Measurements from ENCODE around the gene CLEC2B.
"Not testable (repeated sequence)": the region's sequence is repeated elsewhere in the genome, so short reads cannot be mapped to it uniquely, and the experiment has no call there.

Gene CLEC2B

DNA sequence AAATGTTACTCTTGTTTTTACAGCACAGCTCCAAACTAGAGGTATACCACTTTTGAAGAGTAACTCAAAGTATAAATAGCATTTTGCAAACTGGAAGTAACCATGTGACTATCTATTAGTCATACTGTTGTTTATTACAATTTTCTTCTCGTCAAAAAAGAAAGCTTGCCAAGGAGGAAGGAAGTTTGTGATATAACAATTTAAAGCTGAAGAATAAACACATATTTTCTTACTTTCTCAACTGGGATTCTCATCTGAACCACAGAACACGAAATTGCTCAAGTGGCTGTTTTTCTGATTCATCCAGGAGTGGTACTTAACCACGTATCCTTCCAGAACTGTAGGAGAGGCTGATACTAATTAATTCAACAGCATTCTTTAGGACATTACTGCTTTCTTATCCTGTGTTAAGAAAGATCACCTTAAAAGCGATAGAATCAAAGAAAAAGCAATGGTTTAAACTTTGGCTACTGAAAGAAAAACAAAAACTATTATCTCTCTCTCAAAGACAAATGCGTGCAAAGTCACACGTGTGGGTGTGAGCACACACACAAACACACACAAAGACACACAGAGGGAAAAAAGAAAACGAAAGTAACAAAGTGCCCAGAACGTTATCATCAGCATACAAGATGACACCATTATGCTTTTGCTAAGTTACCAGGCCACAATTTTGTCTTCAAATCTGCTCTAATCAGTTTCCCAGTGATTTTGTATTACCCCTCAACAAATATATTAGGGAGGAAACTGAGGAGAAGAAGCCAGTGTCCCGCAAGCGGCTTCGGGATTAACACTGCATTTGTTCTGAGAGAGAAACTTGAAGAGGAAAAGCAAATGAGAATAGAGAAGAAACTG lies at the start of gene CLEC2B:
TSS of gene CLEC2B (minus strand) at position 48 of the 855 bp plus-strand sequence.
- peak; percentile 74 for FAIRE-seq

DNA sequence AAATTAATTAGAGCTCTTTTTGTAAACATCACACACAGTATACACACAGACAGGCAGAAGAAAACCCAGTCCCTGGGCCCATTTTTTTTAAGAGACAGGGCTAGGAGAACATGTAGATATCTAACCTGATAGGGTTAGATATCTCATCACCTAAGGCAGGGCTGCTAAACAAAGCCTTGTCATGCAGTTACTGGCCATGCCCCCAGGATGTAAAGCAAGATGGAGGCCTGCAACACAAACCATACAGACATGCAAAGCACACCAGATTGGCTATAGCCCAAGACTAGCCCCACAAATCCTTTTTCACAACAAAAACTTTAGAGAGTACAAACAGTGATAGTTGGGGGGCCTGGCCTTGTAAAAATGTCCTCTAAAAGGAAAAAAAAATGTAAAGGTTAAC lies 42.6 kb upstream of the CLEC2B start:
- no peak for FAIRE-seq

DNA sequence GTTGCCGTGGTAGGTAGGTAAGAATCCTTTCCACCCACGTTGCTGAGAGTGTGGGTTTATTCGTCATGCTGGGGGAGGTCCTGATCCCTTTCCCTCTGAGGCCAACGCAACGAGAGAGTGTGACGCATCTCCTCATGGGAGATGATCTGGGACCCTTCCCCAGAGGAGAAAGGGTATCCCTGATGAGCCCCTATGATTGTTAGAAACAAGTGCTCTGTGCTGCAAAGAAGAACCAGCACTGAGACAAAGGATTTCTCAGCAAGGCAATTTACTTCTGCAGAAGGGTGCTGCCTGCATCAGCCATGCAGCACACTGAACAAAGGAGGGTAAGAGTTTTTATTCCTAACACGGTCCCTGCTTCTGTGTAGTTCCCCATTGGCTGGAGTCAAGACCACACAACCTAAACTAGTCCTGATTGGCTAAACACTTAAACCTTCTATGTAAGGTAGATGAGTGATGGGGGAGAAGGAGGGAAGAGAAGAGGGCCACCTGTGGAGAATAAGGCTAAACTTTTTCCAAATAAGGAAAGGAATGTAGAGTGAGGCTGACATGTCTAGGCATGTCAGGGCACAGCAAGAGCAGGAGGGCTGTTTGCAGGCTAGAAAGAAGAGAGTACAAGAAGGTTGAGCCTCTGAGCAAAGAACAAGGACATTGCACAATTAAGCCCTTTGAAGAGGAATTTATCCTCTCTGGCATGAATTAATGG lies 41.7 kb upstream of the CLEC2B start:
- no peak for FAIRE-seq

DNA sequence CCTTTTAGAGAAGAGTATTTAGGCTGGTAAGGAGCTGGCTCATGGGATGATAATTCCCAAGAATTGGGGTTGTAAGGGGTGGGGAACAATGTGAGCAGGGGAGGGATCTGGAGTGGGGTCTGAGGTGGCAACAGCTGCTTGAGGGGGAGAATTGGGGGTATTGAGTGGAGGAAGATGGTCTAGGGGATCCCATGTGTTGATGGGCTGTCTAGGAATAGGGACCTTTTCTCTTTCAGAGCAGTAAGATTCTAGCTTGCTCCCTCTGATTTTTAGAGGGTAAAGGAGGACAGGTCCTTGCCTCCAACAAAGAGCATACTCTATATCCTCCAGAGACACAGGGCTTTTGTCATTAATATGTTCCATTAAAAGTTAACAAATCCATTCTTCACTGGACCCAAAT lies 40.6 kb upstream of the CLEC2B start:
- FAIRE-seq: no peak

DNA sequence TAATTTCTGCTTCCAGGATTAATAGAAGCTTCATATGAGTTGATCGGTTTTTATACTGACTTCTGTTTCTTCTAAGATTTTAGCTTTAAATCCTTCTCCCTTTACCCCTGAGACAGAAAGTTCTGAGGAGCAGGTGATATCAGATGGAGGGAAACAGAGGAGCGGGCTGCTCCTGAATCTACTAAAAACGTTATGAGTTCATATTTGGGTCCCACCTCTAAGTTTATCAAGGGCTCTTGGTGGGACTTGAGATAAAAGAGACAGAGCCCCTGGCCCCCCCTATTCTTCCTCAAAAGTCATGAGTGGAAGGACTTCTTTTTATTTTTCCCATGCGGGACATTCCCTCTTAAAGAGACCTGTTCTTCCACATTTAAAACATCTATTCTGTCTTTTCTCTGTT lies 39.2 kb upstream of the CLEC2B start:
- no peak for FAIRE-seq

DNA sequence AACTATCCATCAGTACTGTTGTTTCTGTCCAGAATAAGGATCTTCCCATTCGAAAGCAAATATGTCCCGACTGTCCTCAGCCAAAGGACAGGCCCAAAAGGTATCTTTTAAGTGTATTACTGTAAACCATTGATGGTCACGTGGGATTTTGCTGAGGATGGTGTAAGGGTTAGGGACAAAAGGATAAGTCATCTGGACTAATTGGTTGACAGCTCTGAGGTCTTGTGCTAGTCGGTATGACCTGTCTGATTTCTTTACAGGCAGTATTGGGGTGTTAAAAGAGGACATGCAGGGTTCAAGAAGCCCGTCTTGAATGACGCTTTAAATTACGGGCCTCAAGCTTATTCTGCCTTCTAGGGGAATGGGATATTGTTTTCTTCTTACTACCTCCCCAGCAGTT lies 38.6 kb upstream of the CLEC2B start:
- FAIRE-seq: no peak

DNA sequence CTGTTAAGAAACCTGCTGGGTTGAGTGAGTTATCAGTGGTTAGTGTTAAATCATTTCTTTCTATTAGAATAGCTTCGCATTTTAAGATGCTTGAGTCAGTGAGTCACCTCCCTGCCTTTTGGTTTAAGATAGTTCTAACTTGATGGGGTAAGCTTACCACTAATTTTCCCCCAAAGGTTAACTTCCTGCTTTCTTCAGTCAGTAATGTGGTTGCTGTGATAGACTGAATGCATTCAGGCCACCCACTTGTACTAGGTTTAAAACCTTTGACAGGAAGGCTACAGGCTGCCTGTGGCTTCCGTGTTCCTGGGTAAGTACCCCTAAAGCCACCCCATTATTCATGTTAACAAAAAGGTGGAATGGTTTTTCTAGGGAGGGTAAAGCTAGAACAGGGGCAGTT lies 37.7 kb upstream of the CLEC2B start:
- FAIRE-seq: no peak

DNA sequence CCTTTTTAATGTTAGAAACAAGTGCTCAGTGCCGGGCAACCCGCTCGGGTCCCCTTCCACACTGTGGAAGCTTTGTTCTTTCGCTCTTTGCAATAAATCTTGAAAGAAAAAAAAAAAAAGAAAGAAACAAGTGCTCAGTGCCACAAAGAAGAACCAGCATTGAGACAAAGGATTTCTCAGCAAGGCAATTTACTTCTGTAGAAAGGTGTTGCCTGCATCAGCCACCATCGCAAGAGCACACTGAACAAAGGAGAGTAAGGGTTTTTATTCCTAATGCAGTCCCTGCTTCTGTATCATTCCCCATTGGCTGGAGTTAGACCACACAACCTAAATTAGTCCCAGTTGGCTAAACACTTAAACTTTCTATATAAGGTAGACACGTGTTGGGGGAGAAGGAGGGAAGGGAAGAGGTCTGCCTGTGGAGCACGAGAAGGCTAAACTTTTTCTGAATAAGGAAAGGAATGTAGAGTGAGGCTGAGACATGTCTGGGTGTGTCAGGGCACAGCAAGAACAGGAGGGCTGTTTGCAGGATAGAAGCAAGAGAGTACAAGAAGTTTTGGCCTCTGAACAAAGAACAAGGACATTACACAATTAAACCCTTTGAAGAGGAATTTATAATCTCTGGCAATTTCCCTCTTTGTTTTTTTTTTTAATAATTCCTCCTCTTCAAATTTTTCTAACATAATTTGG lies 33.5 kb upstream of the CLEC2B start:
- no peak for FAIRE-seq

DNA sequence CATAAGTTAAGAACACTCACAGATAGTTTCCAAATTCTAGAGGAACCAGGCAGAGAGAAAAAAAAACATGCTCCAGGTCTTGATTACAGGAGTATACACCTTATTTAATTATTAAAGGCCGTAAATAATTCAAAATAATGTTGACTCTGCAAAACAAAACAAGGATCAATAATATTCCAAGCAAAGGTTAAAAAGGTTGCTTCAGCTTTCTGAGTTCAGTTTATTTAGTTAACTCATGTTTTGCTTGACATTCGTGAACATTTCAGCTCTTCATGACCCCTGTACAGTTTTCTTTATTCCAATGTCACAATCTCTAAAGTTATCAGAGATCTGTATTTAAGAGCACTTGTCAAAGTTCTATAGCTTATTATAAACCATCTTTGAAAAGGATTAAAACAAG lies 31.8 kb upstream of the CLEC2B start:
- no peak for FAIRE-seq

DNA sequence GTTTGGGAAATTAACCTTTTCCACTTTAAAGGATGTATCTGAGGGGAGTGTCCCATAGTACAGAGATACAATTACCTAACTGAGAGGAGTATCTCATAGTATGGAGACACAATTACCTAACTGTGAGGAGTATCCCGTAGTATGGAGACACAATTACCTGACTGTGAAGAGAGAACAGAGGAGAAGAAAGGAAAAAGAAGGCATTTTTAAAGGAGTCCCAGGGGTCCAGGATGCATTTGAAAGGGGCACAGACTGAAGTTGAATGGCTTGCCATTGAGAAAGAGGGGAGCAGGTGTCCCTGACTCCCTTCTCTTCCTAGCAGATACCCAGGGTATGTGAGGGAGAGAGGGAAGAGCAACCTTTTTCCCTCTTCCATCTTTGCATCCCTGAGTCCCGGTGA lies 30.1 kb upstream of the CLEC2B start:
- no peak for FAIRE-seq

DNA sequence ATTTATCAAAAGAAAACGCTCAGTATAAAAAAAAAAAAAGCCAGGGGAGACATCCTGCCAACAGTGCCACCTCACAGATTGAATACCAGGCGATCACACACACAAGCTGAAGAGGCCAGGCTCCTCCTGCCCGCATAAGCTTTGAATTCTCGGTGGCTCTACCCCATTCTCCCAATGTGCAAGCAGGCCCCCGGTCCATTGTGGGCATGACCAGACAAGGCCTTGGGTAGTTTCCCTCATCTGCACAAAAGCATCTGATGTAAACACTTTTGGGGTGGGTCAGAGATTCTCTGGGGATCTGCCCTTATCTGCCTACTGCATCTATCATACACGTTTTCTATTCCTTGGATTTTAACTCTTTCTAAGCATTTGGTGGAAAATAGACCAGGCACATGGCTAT lies 28.4 kb upstream of the CLEC2B start:
- FAIRE-seq: no peak

DNA sequence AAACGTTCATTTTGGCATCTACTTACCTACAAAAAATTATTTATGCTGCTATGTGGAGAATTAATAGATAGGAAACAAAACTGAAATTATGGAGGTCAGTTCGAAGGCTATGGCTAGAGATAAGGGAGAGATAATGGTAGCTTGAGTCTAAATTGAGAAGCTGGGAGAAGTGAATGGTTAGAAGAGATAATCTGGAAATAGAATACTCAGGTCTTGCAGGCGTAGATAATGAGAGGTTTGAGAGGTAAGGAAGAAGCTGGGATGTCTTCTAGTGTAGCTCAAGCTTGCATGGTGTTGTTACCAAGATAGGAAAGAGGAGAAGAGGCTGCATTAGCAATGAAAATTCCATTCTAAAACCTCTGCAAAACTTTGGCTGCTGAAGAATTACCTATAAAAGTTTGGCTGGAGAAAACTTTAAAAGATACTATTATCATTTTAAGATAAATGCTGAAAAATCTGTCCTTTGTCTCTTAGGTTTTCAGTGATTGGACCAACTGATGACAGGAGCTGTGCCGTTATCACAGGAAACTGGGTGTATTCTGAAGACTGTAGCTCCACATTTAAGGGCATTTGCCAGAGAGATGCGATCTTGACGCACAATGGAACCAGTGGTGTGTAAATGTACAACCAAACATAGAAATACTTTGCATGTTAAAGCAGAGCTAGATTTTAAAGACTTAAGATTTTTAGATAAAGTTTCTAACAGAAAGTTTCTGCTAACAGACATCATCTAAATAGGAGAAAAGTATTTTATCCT lies 26.2 kb upstream of the CLEC2B start:
- no peak for FAIRE-seq

DNA sequence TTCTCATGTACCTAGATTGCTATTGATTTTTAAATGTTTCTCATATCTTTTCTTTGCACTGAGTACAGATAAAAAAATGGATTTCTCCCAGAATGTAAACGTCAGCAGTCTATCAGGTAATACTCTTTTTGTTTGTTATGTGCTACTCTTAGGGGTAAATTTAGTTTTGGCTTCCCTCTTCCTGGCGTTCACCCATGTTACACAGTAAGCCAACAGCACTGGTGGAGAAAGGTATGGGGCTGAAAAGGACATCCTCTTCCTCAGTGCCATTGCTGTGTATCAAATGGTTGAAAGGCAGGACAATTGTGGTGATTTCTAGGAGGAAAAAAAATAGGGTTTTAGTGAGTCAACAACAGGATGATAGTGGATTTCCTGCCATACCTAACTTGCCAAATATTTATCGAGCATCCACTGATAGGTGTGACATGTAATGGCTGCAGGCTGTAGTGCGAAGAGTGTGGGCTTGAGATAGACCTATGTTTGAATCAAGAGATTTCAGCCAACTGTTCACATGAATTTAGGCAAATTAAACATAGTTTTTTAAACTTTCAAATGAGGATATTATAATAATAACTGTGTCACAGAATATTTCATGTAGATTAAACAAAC lies 19.6 kb upstream of the CLEC2B start:
- no peak for FAIRE-seq

DNA sequence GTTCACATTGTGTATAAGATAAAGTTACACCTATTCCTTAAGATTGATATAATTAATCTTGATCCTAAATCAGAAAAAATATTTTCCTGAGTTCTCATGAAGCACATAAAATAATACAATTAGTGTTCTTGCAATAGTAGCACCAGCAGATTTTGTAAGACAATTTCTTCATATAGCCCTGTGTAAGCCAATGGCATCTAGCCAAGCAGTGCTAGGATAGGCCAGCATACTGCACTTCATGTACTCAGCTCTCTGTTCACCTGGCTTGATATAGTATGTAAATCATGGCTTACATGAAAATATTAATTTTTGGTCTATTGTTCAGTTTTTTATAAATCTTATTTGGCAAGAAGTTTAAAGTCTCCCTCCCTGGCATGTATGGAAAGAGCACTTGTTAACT lies 14.0 kb upstream of the CLEC2B start:
- no peak for FAIRE-seq

DNA sequence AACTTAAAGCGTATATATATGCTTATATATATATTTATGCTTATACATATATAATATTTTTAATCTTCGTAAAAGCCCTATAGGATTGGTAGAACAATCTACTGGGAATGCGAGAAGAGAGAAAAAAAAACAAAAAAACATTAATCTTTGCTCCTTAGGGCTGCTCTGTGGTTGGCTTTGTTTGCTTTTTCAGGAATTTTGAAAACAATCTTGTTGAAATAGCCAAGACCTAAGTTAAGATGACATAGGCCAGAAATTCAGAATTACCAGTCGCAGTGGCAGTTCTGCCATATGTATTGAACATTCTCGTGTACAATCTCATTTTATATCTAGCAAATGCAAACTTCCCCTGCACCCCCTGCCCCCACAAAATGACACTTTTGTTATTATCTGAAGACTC lies 12.8 kb upstream of the CLEC2B start:
- FAIRE-seq: no peak

DNA sequence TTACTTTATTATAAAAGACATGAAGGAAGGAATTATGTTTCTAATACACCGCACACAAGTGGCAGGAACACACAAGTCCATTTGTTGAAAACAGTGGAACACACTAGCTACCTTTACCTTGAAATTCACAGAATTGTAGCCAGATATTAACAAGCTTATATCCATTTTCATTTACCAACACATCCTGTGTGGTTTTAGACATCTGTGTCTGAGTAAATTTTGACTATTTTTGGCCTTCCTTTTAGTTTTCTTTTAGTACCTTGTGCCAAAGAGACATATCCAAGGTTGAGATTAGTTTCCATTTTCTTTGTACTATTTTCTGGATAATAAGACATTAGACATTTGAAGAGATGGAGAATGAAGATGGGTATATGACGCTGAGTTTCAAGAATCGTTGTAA lies 12.1 kb upstream of the CLEC2B start, which contains the start of gene KLRF2:
TSS of gene KLRF2 (plus strand) at position 244 of the 400 bp plus-strand sequence. CDS start at position 351, 107 bp downstream.
- no peak for FAIRE-seq

DNA sequence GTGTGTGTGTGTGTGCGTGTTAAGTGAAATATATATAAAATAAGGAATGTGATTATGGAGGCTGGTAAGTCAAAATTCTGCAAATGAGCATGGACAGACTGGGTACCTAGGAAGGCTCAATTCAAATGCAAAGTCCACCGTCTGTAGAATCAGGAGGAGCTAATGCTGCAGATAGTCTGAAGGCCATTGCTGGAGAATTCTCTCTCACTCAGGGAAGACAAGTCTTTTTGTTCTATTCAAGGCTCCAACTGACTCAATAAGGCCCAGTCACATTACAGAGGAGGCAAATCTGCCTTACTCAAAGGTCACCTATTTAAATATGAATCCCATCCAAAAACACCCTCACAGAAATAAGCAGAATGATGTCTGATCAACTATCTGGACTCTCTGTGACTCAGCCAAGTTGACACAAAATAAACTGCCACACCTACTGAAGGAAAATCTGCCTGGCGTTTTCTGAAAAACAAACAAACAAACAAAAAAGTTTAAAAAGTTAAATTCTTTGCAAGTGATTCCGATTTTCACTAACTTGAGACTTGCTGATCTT lies 11.5 kb upstream of the CLEC2B start:
- no peak for FAIRE-seq

DNA sequence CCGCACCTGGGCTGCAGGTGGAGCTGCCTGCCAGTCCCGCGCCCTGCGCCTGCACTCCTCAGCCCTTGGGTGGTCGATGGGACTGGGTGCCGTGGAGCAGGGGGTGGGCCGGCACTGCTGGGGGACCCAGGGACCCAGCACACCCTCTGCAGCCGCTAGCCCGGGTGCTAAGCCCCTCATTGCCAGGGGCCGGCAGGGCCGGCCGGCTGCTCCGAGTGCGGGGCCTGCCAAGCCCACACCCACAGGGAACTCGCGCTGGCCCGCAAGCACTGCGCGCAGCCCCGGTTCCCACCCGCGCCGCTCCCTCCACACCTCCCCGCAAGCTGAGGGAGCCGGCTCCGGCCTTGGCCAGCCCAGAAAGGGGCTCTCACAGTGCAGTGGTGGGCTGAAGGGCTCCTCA lies 7.0 kb upstream of the CLEC2B start:
- not testable (repeated sequence) for FAIRE-seq

DNA sequence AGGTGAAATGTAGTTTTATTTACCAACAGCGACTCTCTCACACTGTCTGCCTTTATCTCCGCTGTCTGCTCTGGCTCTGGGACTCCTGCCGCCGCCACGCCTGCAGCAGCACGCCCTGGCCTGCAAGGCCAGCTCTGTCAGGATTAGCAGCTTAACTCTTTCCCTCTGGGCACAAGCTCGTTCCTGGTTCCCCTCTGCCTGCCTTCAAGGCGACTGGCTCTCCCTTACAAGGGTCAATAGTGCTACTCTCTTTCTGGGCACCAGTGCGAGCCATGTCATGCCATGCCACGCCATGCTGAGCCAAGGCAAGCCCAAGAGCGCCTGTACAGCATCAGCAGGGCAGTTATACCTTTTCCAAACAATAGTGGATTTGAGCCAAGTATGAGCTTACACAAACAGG lies 3.6 kb upstream of the CLEC2B start:
- FAIRE-seq: no peak

DNA sequence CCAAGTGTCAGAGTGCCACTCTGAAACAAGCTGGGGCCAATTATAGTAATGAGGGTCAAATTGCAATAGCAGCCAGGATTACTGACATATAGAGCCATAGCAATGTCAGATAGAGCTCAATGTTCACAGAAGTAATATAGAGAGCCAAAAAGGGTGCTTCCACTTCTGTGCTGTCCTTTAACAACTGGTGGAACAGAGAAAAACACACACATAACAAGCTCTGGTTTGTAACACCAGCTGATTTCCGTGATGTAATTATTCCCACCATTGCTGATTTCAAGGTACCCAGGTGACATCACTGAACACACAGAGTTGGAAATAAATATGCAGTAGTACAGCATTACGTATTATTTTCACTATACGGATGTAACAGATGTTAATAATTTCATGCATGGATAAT lies 3.0 kb upstream of the CLEC2B start:
- FAIRE-seq: no peak

DNA sequence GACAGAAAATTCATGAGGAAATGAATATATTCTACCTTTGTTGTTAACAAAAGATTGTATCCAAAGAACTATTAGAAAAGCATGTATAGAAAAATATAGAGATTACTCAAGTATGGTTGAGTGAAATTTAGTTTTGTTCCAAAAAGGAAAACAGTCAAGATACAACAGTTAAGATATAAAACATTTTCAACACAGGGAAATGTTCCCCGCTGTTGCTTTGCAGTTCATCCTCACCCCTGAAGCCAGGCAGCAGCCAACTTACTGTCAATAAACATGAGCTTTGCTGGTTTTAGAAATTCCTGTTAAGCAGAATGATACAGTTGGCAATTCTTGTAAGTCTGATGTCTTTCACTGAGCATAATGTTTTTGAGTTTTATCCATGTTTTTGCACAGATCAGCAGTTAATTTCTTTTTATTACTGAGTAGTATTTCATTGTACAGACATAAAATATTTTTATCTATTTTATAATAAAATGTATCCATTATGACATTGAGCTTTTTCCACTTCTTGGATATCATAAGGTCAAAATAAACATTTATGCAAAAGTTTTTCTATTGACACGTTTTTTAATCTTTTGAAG lies 1.2 kb upstream of the CLEC2B start:
- peak; percentile 92 for FAIRE-seq

DNA sequence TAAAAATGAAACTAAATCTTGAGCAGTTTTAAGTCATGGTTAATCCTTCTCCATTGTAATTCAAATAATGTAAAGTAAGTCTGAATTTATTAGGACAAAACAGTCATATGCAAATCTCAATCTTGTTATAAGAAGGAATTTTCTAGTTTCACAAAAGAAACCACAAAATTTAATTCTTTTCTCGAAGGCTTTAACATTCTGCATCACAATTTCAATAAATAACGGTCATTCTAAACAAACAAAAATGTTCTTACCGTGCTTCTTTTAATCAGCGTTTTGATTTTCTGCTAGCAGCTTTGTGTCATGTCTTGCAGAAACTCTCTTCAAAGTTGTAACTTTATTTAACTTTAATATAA lies 225 bp downstream of the CLEC2B start:
- FAIRE-seq: no peak
